Epithelial cell of esophagus (primary cell): ENCODE measurements around the gene COLQ.
"Not testable (repeated sequence)": the region's sequence is repeated elsewhere in the genome, so short reads cannot be mapped to it uniquely, and the experiment has no call there.

Experiments
- DNase-seq: peaks from one replicate; pipeline ENCODE4 v3.0.0; 2010; ENCODE audit warnings: low read depth
- H3K4me3 ChIP-seq: 2 replicates; pipeline ENCODE4 v1.5.1; 2011; ENCODE audit warnings: mild to moderate bottlenecking, low read length, control low read depth
- CTCF ChIP-seq: IDR thresholded peaks from 2 replicates; pipeline ENCODE4 v1.5.1; 2011; ENCODE audit warnings: low read depth, mild to moderate bottlenecking, low read length, control low read depth, inconsistent platforms; ENCODE audit not compliant: insufficient read depth; ENCODE audit errors: missing control alignments

The COLQ gene

GRCh38 chr3:15460891-15461531 lies 60.5 kb downstream of the COLQ start:
- no peak for DNase-seq
- H3K4me3 ChIP-seq: no peak overlapping the region
- no peak for TF ChIP-seq CTCF

GRCh38 chr3:15458212-15458780 lies 63.2 kb downstream of the COLQ start:
- no peak overlapping the region for H3K4me3 ChIP-seq
- DNase-seq: no peak

GRCh38 chr3:15456915-15457314 lies 64.6 kb downstream of the COLQ start:
- DNase-seq, H3K4me3 ChIP-seq: not testable (repeated sequence)

More at GRCh38 chr3:15458212-15458780, 63.2 kb downstream of the COLQ start:
- TF ChIP-seq CTCF: no peak

- H3K4me3 ChIP-seq: no peak overlapping the region
- TF ChIP-seq CTCF: no peak
- DNase-seq: no peak
These were observed 65.2 kb downstream of the COLQ start for GRCh38 chr3:15456321-15456720.

- no peak for DNase-seq
- no peak for TF ChIP-seq CTCF
- no peak overlapping the region for H3K4me3 ChIP-seq
These were observed 65.8 kb downstream of the COLQ start for GRCh38 chr3:15455756-15456155.

GRCh38 chr3:15454965-15455364 lies 66.5 kb downstream of the COLQ start:
- no peak for TF ChIP-seq CTCF
- no peak overlapping the region for H3K4me3 ChIP-seq
- no peak for DNase-seq

GRCh38 chr3:15453991-15454625 lies 67.4 kb downstream of the COLQ start:
- H3K4me3 ChIP-seq: no peak overlapping the region
- no peak for TF ChIP-seq CTCF
- no peak for DNase-seq
